Coronary artery (tissue), 2 donors: ENCODE results near the gene IFT122.

Experiments
- DNase-seq: peaks from one replicate; pipeline ENCODE4 v3.0.0-alpha.2; 2017; ENCODE audit warnings: low spot score
- H3K27ac ChIP-seq, 2 donors: fragments of 200-600 bp; sonication (generic); one replicate each; pipeline ENCODE4 v1.5.1; 2016 to 2019
- H3K4me3 ChIP-seq: fragments of 200-600 bp; sonication (generic); 2 replicates; pipeline ENCODE4 v1.5.1; 2016; ENCODE audit warnings: mild to moderate bottlenecking, moderate library complexity
- TF ChIP-seq, protein P1 (sequence below): fragments of 200-600 bp; sonication (generic); IDR thresholded peaks from one replicate; pipeline ENCODE4 v1.5.1; 2019; ENCODE audit warnings: antibody characterized with exemption

Gene IFT122

GRCh38 chr3:129552287-129553050 lies 112.4 kb downstream of the IFT122 start:
- no peak for DNase-seq
- Histone ChIP-seq H3K4me3 (no peak overlapping the region), H3K27ac (peak overlapping the region in 1 of 2 donors; percentile 32)
- TF ChIP-seq, protein P1, sequence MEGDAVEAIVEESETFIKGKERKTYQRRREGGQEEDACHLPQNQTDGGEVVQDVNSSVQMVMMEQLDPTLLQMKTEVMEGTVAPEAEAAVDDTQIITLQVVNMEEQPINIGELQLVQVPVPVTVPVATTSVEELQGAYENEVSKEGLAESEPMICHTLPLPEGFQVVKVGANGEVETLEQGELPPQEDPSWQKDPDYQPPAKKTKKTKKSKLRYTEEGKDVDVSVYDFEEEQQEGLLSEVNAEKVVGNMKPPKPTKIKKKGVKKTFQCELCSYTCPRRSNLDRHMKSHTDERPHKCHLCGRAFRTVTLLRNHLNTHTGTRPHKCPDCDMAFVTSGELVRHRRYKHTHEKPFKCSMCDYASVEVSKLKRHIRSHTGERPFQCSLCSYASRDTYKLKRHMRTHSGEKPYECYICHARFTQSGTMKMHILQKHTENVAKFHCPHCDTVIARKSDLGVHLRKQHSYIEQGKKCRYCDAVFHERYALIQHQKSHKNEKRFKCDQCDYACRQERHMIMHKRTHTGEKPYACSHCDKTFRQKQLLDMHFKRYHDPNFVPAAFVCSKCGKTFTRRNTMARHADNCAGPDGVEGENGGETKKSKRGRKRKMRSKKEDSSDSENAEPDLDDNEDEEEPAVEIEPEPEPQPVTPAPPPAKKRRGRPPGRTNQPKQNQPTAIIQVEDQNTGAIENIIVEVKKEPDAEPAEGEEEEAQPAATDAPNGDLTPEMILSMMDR, result no peak

DNA sequence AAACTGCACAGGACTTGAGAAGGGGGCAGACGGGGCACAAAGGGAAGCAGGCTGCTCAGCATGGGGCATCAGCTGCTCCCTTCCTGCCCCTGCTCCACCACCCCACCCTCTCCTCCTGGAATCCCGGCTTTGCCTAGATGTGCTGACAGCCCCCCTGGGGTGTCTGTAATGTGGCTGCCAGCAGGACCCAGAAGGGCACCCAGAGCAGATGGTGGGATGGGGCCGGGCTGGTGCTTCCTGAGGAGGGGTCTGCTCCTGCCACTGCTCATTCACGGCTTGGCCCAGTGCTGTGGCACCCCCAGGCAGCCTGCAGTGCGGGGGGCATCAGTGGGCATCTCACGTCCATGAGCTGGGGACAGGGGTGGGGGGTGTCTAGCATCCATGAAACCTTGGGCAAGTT lies 113.1 kb downstream of the IFT122 start:
- Histone ChIP-seq H3K4me3 (no peak overlapping the region), H3K27ac (no peak overlapping the region)
- no peak for DNase-seq
- TF ChIP-seq, protein P1, result no peak

- H3K4me3 ChIP-seq, result no peak overlapping the region
- TF ChIP-seq, protein P1, result no peak
- DNase-seq, result no peak
- H3K27ac ChIP-seq, result no peak overlapping the region
These were observed 113.7 kb downstream of the IFT122 start for GRCh38 chr3:129553719-129554118.

GRCh38 chr3:129554356-129555152 lies 114.5 kb downstream of the IFT122 start:
- no peak for DNase-seq
- TF ChIP-seq, protein P1, result no peak
- Histone ChIP-seq H3K4me3 (no peak overlapping the region), H3K27ac (peak overlapping the region; percentile 22 to 61)

DNA sequence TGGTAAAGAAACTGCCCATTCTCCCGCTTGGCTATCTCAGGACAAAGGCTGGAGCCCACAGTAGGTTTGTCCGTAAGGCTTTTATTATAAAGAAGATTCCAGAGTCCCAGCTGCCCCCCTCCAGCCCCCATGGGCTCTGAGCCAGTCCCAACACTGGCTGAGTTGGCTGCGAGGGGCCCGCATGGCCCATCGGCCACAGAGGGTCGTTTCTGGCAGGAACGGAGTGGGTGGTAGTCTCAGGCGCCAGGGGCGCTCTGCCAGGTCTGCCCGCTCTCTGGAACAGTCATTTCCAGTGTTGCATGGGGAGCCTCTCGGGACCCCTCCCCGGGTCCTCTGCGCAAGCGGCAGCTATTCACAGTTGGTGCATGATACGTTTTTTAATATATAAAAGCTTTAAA lies 115.1 kb downstream of the IFT122 start:
- Histone ChIP-seq H3K4me3 (no peak overlapping the region), H3K27ac (peak overlapping the region; percentile 22 to 61)
- DNase-seq, result no peak
- TF ChIP-seq, protein P1, result no peak

- TF ChIP-seq, protein P1, result no peak
- Histone ChIP-seq H3K4me3 (no peak overlapping the region), H3K27ac (peak overlapping the region; percentile 22 to 89)
- DNase-seq, result no peak
These were observed 115.8 kb downstream of the IFT122 start for GRCh38 chr3:129555616-129556357.
